ENCODE data around the gene CACNB1.

CACNB1 gene

GRCh38 chr17:39218906-39219305 is 21.4 kb upstream of the CACNB1 start:
- Histone ChIP-seq H3K27me3 (peaks cover 91% of the 10 kb centered on the region), H3K36me3 (no peaks in the 10 kb centered on the region), H3K4me1 (ENCODE audit: control insufficient read depth in 1 of 2, insufficient read depth in 1 of 2, low read depth in 1 of 2, low read length in 1 of 2) (no peaks in the 10 kb centered on the region), H3K4me3 (ENCODE audit: low read depth in 1 of 2, low read length in 1 of 2) (no peak overlapping the region), H3K27ac (no peak overlapping the region), H3K9me3 (no peaks in the 10 kb centered on the region)
- TF ChIP-seq CTCF (IDR thresholded peaks at IDR 0.05) = no peak

- Histone ChIP-seq H3K4me1 (ENCODE audit: control insufficient read depth in 1 of 2, insufficient read depth in 1 of 2, low read depth in 1 of 2, low read length in 1 of 2) (no peaks in the 10 kb centered on the region), H3K27me3 (peaks cover 85% of the 10 kb centered on the region), H3K4me3 (ENCODE audit: low read depth in 1 of 2, low read length in 1 of 2) (no peak overlapping the region), H3K36me3 (no peaks in the 10 kb centered on the region), H3K9me3 (no peaks in the 10 kb centered on the region), H3K27ac (no peak overlapping the region)
- TF ChIP-seq CTCF (IDR thresholded peaks at IDR 0.05) = no peak
Measured at GRCh38 chr17:39217734-39218369, 20.4 kb upstream of the CACNB1 start.

DNA sequence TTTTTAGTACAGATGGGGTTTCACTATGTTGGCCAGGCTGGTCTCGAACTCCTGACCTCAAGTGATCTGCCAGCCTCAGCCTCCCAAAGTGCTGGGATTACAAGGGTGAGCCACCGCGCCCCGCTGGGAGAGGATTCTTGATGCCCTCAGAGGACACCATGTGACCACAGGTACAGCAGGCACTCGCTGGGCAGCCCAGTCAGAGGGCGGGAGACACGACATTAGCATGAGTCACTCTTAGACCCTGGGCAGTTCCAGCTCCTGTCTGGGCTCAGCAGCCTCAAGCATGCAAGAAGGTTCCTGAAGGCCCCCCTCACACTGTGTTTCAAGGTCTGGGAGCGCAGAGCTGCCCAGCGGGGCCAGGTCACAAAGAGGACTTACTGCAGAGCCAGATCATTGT is 16.4 kb upstream of the CACNB1 start:
- H3K27ac ChIP-seq = no peak overlapping the region
- H3K27me3 ChIP-seq = peaks cover 93% of the 10 kb centered on the region
- no peaks in the 10 kb centered on the region for H3K9me3 ChIP-seq

GRCh38 chr17:39212841-39213480 is 15.5 kb upstream of the CACNB1 start:
- no peak overlapping the region for H3K4me3 ChIP-seq (ENCODE audit: low read depth in 1 of 2, low read length in 1 of 2)
- H3K36me3 ChIP-seq = no peaks in the 10 kb centered on the region
- H3K9me3 ChIP-seq = no peaks in the 10 kb centered on the region
- H3K4me1 ChIP-seq (ENCODE audit: control insufficient read depth in 1 of 2, insufficient read depth in 1 of 2, low read depth in 1 of 2, low read length in 1 of 2) = peaks cover 4 to 9% of the 10 kb centered on the region in 2 experiments
- H3K27me3 ChIP-seq = peaks cover 93% of the 10 kb centered on the region
- TF ChIP-seq CTCF (IDR thresholded peaks at IDR 0.05) = no peak
- no peak overlapping the region for H3K27ac ChIP-seq

More for the DNA sequence above, 16.4 kb upstream of the CACNB1 start:
- Histone ChIP-seq H3K36me3 (no peaks in the 10 kb centered on the region), H3K4me1 (ENCODE audit: control insufficient read depth in 1 of 2, insufficient read depth in 1 of 2, low read depth in 1 of 2, low read length in 1 of 2) (peaks cover 4 to 9% of the 10 kb centered on the region in 2 experiments), H3K4me3 (ENCODE audit: low read depth in 1 of 2, low read length in 1 of 2) (no peak overlapping the region)
- no peak for TF ChIP-seq CTCF (IDR thresholded peaks at IDR 0.05)

GRCh38 chr17:39212195-39212810 is 14.8 kb upstream of the CACNB1 start:
- Histone ChIP-seq H3K9me3 (no peaks in the 10 kb centered on the region), H3K27ac (no peak overlapping the region), H3K4me3 (ENCODE audit: low read depth in 1 of 2, low read length in 1 of 2) (no peak overlapping the region), H3K27me3 (peaks cover 89% of the 10 kb centered on the region), H3K36me3 (no peaks in the 10 kb centered on the region), H3K4me1 (ENCODE audit: control insufficient read depth in 1 of 2, insufficient read depth in 1 of 2, low read depth in 1 of 2, low read length in 1 of 2) (peaks cover 4 to 9% of the 10 kb centered on the region in 2 experiments)
- TF ChIP-seq CTCF (IDR thresholded peaks at IDR 0.05) = no peak
